ENCODE results near the gene CYB5RL.

CYB5RL gene

GRCh38 chr1:54200519-54200997 lies 728 bp upstream of the CYB5RL start:
- POLR2A ChIA-PET (ENCODE audit: low non-redundant PET), result no interaction called here
- no peak for DNase-seq (ENCODE audit: low spot score)
- TF ChIP-seq CTCF (conservative IDR thresholded peaks at IDR 0.05; ENCODE audit: low read depth), result no peak
- peak overlapping the region; percentile 68 for H3K27ac ChIP-seq
- CTCF ChIA-PET, result interaction anchor here (0.7 to 1.2 kb wide), 2 partner anchors 13 to 76 kb away, joined by 3 to 7 read pairs; no protein-coding TSS in a partner anchor

- TF ChIP-seq CTCF (conservative IDR thresholded peaks at IDR 0.05; ENCODE audit: low read depth), result no peak
- CTCF ChIA-PET, result interaction anchor here (0.5 to 1.2 kb wide), 3 partner anchors 12 to 30 kb away, joined by 3 to 7 read pairs (median 4); no protein-coding TSS in a partner anchor
- POLR2A ChIA-PET (ENCODE audit: low non-redundant PET), result interaction anchor here (0.9 kb wide), 1 partner anchor 63 kb away, joined by 3 read pairs; no protein-coding TSS in a partner anchor
- peak overlapping the region; percentile 68 for H3K27ac ChIP-seq
- peak; percentile 27 for DNase-seq (ENCODE audit: low spot score)
Measured at GRCh38 chr1:54199151-54199764, 572 bp downstream of the CYB5RL start.

GRCh38 chr1:54193453-54193852 lies 6.4 kb downstream of the CYB5RL start:
- CTCF ChIA-PET, result no interaction called here
- H3K27ac ChIP-seq, result no peak overlapping the region
- POLR2A ChIA-PET (ENCODE audit: low non-redundant PET), result no interaction called here
- no peak for DNase-seq (ENCODE audit: low spot score)
- no peak for TF ChIP-seq CTCF (conservative IDR thresholded peaks at IDR 0.05; ENCODE audit: low read depth)

GRCh38 chr1:54191525-54191924 lies 8.3 kb downstream of the CYB5RL start:
- H3K27ac ChIP-seq, result no peak overlapping the region
- DNase-seq (ENCODE audit: low spot score), result no peak
- ChIA-PET CTCF (no interaction called here), POLR2A (ENCODE audit: low non-redundant PET) (no interaction called here)
- TF ChIP-seq CTCF (conservative IDR thresholded peaks at IDR 0.05; ENCODE audit: low read depth), result no peak

GRCh38 chr1:54190526-54190925 lies 9.3 kb downstream of the CYB5RL start:
- ChIA-PET POLR2A (ENCODE audit: low non-redundant PET) (no interaction called here), CTCF (interaction anchor here (0.6 kb wide), 2 partner anchors 59 to 227 kb away, joined by 3 read pairs; no protein-coding TSS in a partner anchor)
- DNase-seq (ENCODE audit: low spot score), result no peak
- TF ChIP-seq CTCF (conservative IDR thresholded peaks at IDR 0.05; ENCODE audit: low read depth), result no peak
- H3K27ac ChIP-seq, result no peak overlapping the region

DNA sequence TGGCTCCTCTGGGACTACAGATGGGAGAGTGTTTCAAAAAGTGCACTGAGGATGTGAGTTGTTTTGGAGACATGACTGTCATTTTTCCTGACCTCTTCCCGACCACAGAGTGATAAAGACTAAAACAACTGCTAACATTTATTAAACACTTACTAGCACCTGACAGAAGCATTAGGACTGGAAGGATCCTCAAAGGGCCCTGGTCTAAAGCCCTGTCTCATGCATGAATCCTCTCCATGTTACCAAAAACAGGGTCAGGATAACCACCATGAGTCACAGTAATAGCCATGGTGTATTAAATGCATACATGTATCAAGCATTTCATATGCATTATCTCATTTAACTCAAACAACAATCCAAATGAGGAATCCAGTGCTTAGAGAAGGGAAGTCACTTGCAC lies 11.5 kb downstream of the CYB5RL start:
- TF ChIP-seq CTCF (conservative IDR thresholded peaks at IDR 0.05; ENCODE audit: low read depth), result no peak
- ChIA-PET CTCF (interaction anchor here (1.0 kb wide), 1 partner anchor 12 kb away, joined by 7 read pairs; the partner anchor contains the start of genes CYB5RL and MRPL37), POLR2A (ENCODE audit: low non-redundant PET) (no interaction called here)
- no peak for DNase-seq (ENCODE audit: low spot score)
- no peak overlapping the region for H3K27ac ChIP-seq
